ENCODE results near the gene LHX8.
"Not testable (repeated sequence)": the region's sequence is repeated elsewhere in the genome, so short reads cannot be mapped to it uniquely, and the experiment has no call there.

LHX8 gene
- 0 to 0.07 (median 0) reads per million in 9 experiments for total RNA-seq

GRCh38 chr1:75133750-75134646 is at the start of gene LHX8:
Gene LHX8, plus strand, starts transcription at chr1:75134388. Its CDS starts 2,227 bp downstream, at chr1:75136615.
- peaks cover 0 to 12% of the 10 kb centered on the region in 2 donors for H3K9me3 Mint-ChIP-seq
- no peak for DNase-seq
- H3K4me3 Mint-ChIP-seq = peak within 1 kb of the TSS in 1 of 2 donors; percentile 38
- peaks cover 62 to 89% of the 10 kb centered on the region in 2 donors for H3K27me3 Mint-ChIP-seq
- H3K27ac Mint-ChIP-seq = no peak within 1 kb of the TSS
- no peak for ATAC-seq (replicated peaks)
- no peaks in the 10 kb centered on the region for H3K36me3 Mint-ChIP-seq (ENCODE audit: insufficient read depth)
- H3K4me1 Mint-ChIP-seq (ENCODE audit: low read depth in 2 of 2) = no peaks in the 10 kb centered on the region

GRCh38 chr1:75085931-75086330 is 48.3 kb upstream of the LHX8 start:
- Mint-ChIP-seq H3K4me3 (no peak overlapping the region), H3K36me3 (ENCODE audit: insufficient read depth) (peaks cover 2% of the 10 kb centered on the region), H3K27me3 (no peaks in the 10 kb centered on the region), H3K9me3 (peaks cover 0 to 8% of the 10 kb centered on the region in 2 donors), H3K27ac (no peak overlapping the region), H3K4me1 (ENCODE audit: low read depth in 2 of 2) (no peaks in the 10 kb centered on the region)
- DNase-seq = no peak
- no peak for ATAC-seq (replicated peaks)

GRCh38 chr1:75087278-75087677 is 46.9 kb upstream of the LHX8 start:
- no peak for ATAC-seq (replicated peaks)
- H3K27ac Mint-ChIP-seq = no peak overlapping the region
- no peak overlapping the region for H3K4me3 Mint-ChIP-seq
- DNase-seq = no peak
- H3K4me1 Mint-ChIP-seq (ENCODE audit: low read depth in 2 of 2) = no peaks in the 10 kb centered on the region
- no peaks in the 10 kb centered on the region for H3K27me3 Mint-ChIP-seq
- H3K36me3 Mint-ChIP-seq (ENCODE audit: insufficient read depth) = peaks cover 2% of the 10 kb centered on the region
- peaks cover 0 to 6% of the 10 kb centered on the region in 2 donors for H3K9me3 Mint-ChIP-seq

GRCh38 chr1:75092141-75092540 is 42.0 kb upstream of the LHX8 start:
- Mint-ChIP-seq H3K27ac (no peak overlapping the region), H3K9me3 (peaks cover 0 to 4% of the 10 kb centered on the region in 2 donors), H3K4me1 (ENCODE audit: low read depth in 2 of 2) (no peaks in the 10 kb centered on the region), H3K36me3 (ENCODE audit: insufficient read depth) (no peaks in the 10 kb centered on the region), H3K27me3 (no peaks in the 10 kb centered on the region), H3K4me3 (no peak overlapping the region)
- ATAC-seq (replicated peaks) = no peak
- no peak for DNase-seq

GRCh38 chr1:75097654-75098053 is 36.5 kb upstream of the LHX8 start:
- H3K27me3 Mint-ChIP-seq = no peaks in the 10 kb centered on the region
- no peaks in the 10 kb centered on the region for H3K4me1 Mint-ChIP-seq (ENCODE audit: low read depth in 2 of 2)
- peaks cover 0 to 3% of the 10 kb centered on the region in 2 donors for H3K9me3 Mint-ChIP-seq
- H3K27ac Mint-ChIP-seq = no peak overlapping the region
- ATAC-seq (replicated peaks) (no peak), DNase-seq (no peak)
- H3K36me3 Mint-ChIP-seq (ENCODE audit: insufficient read depth) = no peaks in the 10 kb centered on the region
- H3K4me3 Mint-ChIP-seq = no peak overlapping the region

GRCh38 chr1:75099581-75099980 is 34.6 kb upstream of the LHX8 start:
- DNase-seq (no peak), ATAC-seq (replicated peaks) (no peak)
- H3K27ac Mint-ChIP-seq = no peak overlapping the region
- H3K4me1 Mint-ChIP-seq (ENCODE audit: low read depth in 2 of 2) = no peaks in the 10 kb centered on the region
- no peaks in the 10 kb centered on the region for H3K27me3 Mint-ChIP-seq
- H3K4me3 Mint-ChIP-seq = no peak overlapping the region
- H3K9me3 Mint-ChIP-seq = peaks cover 0 to 2% of the 10 kb centered on the region in 2 donors
- H3K36me3 Mint-ChIP-seq (ENCODE audit: insufficient read depth) = no peaks in the 10 kb centered on the region

GRCh38 chr1:75100481-75101092 is 33.6 kb upstream of the LHX8 start:
- no peak overlapping the region for H3K4me3 Mint-ChIP-seq
- no peak overlapping the region for H3K27ac Mint-ChIP-seq
- peaks cover 0 to 1% of the 10 kb centered on the region in 2 donors for H3K9me3 Mint-ChIP-seq
- DNase-seq = no peak
- H3K36me3 Mint-ChIP-seq (ENCODE audit: insufficient read depth) = no peaks in the 10 kb centered on the region
- ATAC-seq (replicated peaks) = no peak
- H3K4me1 Mint-ChIP-seq (ENCODE audit: low read depth in 2 of 2) = no peaks in the 10 kb centered on the region
- H3K27me3 Mint-ChIP-seq = no peaks in the 10 kb centered on the region

- not testable (repeated sequence) for H3K27me3 Mint-ChIP-seq; H3K27ac Mint-ChIP-seq; H3K9me3 Mint-ChIP-seq; ATAC-seq (replicated peaks); H3K4me1 Mint-ChIP-seq (ENCODE audit: low read depth in 2 of 2); H3K4me3 Mint-ChIP-seq; DNase-seq; H3K36me3 Mint-ChIP-seq (ENCODE audit: insufficient read depth)
Observed at GRCh38 chr1:75112362-75112951, 21.7 kb upstream of the LHX8 start.

GRCh38 chr1:75115654-75116053 is 18.5 kb upstream of the LHX8 start:
- Mint-ChIP-seq H3K4me1 (ENCODE audit: low read depth in 2 of 2) (no peaks in the 10 kb centered on the region), H3K9me3 (no peaks in the 10 kb centered on the region), H3K36me3 (ENCODE audit: insufficient read depth) (no peaks in the 10 kb centered on the region), H3K27me3 (no peaks in the 10 kb centered on the region), H3K27ac (no peak overlapping the region), H3K4me3 (no peak overlapping the region)
- ATAC-seq (replicated peaks) (no peak), DNase-seq (no peak)

GRCh38 chr1:75123756-75124155 is 10.4 kb upstream of the LHX8 start:
- Mint-ChIP-seq H3K27me3 (peaks cover 26 to 38% of the 10 kb centered on the region in 2 donors), H3K4me1 (ENCODE audit: low read depth in 2 of 2) (no peaks in the 10 kb centered on the region), H3K4me3 (no peak overlapping the region), H3K9me3 (peaks cover 4 to 5% of the 10 kb centered on the region in 2 donors), H3K36me3 (ENCODE audit: insufficient read depth) (no peaks in the 10 kb centered on the region), H3K27ac (no peak overlapping the region)
- no peak for ATAC-seq (replicated peaks)
- no peak for DNase-seq

- no peak overlapping the region for H3K27ac Mint-ChIP-seq
- peaks cover 4 to 5% of the 10 kb centered on the region in 2 donors for H3K9me3 Mint-ChIP-seq
- H3K27me3 Mint-ChIP-seq = peaks cover 32 to 46% of the 10 kb centered on the region in 2 donors
- ATAC-seq (replicated peaks) (no peak), DNase-seq (no peak)
- H3K4me3 Mint-ChIP-seq = no peak overlapping the region
- H3K4me1 Mint-ChIP-seq (ENCODE audit: low read depth in 2 of 2) = no peaks in the 10 kb centered on the region
- no peaks in the 10 kb centered on the region for H3K36me3 Mint-ChIP-seq (ENCODE audit: insufficient read depth)
Observed at GRCh38 chr1:75124510-75124909, 9.7 kb upstream of the LHX8 start.

GRCh38 chr1:75125161-75125726 is 8.9 kb upstream of the LHX8 start:
- no peaks in the 10 kb centered on the region for H3K36me3 Mint-ChIP-seq (ENCODE audit: insufficient read depth)
- no peaks in the 10 kb centered on the region for H3K4me1 Mint-ChIP-seq (ENCODE audit: low read depth in 2 of 2)
- no peak overlapping the region for H3K4me3 Mint-ChIP-seq
- peaks cover 32 to 53% of the 10 kb centered on the region in 2 donors for H3K27me3 Mint-ChIP-seq
- ATAC-seq (replicated peaks) = no peak
- DNase-seq = no peak
- H3K27ac Mint-ChIP-seq = no peak overlapping the region
- peaks cover 4 to 5% of the 10 kb centered on the region in 2 donors for H3K9me3 Mint-ChIP-seq

GRCh38 chr1:75126611-75127101 is 7.5 kb upstream of the LHX8 start:
- ATAC-seq (replicated peaks) = no peak
- Mint-ChIP-seq H3K27ac (no peak overlapping the region), H3K4me1 (ENCODE audit: low read depth in 2 of 2) (no peaks in the 10 kb centered on the region), H3K4me3 (no peak overlapping the region), H3K9me3 (peaks cover 4 to 5% of the 10 kb centered on the region in 2 donors), H3K36me3 (ENCODE audit: insufficient read depth) (no peaks in the 10 kb centered on the region), H3K27me3 (peaks cover 42 to 67% of the 10 kb centered on the region in 2 donors)
- no peak for DNase-seq

Measured in effector memory CD8-positive, alpha-beta T cell (primary cell).